HT1080 (cell line): ENCODE results near the gene MLN. TPM values are rescaled to one million over a fixed set of nuclear protein-coding genes. Genes with fewer than 3 reads are reported as not detected.

Experiments used
- DNase-seq: peaks from one replicate; pipeline ENCODE4 v3.0.0-alpha.2; 2015; ENCODE audit warnings: low read depth
- total RNA-seq: library from RNA; depleted of rRNA; stranded (reverse); fragments of >200 nt; shearing (Covaris generic); gene quantifications from 2 replicates; pipeline ENCODE4 v1.2.3, GENCODE V29; 2014

The MLN gene
- total RNA-seq, 1 experiment from 2014 or later = not detected

DNA sequence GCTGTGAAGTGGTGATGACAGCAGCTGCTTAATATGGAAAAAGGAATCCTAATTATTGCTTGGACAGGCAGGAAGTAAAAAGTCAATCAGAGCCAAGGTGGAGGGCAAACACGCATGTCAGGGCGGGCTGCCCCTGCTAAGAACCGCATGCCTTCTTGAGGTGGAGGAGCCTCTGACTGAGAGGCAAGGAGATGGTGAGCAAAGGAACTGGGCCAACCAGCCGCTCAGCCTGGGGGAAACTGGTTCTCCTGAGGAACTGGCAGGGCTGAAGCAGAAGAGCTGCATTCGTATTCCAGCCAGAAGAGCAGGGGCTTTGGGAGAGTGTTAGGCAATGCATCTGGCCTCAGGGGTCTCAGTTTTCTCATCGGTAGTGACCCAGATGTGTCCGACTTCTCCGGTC, 13.1 kb upstream of the MLN start:
- no peak for DNase-seq

DNA sequence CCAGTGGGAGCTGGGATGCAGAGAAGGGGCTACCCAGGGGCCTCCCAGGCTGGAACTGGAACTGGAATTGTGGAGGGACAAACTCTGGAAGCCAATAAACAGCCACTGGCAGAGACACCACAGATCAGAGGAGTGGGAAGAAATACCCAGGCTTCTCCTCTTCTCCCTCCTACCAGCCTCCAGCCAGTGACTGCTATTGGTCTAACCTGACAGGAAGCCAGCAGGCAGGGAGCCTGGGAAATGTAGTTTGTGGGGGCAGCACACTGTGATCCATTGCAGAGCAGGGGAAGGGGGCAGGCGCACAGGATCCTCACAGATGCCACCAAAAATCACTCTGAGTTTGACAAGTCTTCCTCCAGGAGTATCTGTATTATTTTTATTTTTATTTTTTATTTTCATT, 12.1 kb upstream of the MLN start:
- peak; percentile 47 for DNase-seq

DNA sequence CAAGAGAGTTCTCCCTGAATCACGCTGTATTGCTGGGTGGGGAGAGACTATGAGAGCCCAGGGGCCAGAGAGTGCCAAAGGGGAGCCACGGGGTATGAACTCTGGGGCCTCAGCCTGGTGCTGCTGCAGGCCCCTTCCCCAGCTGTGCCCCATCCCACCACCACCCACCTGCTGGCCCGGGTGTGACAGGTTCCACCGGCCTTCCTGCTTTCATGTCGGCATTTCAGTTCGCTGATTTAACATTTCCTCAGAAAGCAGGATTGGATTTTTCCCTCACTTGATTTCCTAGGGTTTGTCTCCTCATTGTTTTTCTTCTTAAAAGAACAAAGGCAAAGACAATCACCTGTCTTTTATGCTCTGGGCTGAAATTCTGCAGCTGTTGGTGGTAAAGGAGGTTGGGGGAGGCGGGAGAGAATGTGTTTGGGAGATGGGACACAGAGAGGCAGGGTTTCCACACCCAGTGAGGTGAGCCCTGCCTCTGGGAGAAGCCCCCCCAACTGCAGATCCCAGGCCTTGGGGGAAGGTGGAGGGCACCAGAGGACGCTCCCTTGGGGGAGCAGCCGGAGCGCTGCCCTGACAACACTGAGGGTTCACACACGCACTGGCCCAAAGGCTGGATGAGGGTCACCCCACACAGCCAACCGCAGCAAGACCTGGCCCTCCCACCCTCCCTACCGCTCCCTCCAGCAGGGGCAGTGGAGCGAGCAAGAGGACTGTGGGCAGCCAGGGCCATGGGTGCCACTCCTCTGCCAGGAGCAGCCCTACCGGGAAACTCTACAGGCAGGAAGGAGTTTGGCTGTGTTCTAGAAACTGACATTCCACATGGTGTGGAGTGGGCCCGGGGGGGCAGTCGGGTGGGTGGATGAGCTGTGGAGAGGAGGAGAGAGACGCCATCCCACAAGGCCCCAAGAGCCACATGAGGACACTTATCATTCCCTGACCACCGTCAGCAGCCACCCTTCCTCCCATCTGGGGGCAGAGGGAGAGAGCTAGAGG, 10.5 kb upstream of the MLN start:
- DNase-seq = no peak

DNA sequence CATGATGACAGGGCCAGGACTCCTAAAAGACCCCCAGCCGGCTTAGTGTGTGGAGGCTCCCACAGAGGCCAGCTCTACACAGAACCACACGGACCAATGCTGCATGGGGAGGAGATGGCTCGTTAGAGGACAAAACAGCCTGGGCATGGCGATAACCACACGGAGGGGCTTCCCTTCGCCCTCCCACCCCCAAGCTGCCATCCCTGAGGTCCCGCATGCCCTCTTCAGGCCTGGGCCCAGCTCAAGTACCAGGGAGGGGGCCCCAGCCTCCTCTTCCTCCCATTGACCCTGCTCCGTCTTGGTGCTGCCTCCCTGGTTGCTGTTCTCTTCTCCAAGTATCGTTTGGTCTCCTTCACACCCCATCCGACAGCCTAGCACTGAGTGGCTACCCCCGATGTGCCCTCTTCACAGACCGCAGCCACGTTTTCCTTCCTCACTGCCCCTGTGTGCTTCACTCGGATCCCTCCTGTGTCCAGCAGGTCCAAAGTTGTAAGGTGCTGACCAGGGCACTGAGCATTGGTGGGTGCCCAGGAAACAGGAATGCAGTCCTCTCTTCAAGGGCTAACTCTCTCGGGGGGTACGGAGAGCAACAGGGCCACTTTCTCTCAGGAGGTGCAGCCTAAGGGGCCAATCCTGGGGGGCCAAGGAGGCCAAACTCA, 9.6 kb upstream of the MLN start:
- DNase-seq = no peak

DNA sequence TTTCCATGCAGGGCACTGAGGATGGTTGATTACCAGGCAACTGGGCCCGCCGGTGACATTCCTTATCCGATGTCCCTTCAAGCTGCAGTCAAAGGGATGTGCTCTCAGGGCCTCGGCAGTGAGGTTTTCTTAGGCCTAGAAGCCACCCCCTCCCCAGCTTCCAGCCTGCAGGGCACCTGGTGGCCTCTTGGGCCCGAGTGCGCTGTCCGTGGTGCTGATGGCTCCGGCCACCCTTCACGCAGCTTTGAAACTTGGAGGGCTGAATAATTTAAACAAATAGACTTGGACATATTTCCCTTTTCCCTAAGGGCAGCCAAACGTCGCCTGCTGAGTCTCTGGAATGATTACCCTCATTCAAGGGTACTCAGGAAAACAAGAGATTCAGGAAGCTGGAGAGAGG, 8.9 kb upstream of the MLN start:
- DNase-seq = peak; percentile 30

- DNase-seq = no peak
These were observed 5.8 kb upstream of the MLN start for GRCh38 chr6:33809594-33809993.

DNA sequence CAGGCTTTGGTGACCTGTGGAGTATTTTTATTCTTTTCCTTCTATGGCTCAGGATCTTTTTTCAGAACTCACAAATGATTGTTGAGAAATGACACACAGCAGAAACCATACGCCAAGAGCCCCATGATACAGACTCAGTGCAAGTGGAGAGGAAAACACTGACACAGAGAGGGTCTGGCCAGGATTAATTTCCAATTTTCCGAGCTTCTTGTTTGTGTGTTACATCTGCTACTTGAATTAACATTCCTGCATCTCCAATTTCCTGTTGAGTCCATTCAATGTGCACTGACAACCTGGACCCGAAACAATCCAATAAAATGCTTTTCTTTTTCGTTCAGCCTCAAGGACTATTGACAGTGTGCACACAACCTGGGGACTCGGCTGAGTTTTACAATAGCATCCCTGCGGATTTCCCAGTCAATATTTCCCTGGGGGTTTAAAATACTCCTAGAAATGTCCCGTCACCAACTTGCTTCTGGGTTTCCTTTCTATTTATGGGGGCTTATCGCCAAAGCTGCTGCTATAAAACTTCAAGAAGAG, 4.9 kb upstream of the MLN start:
- DNase-seq = no peak

DNA sequence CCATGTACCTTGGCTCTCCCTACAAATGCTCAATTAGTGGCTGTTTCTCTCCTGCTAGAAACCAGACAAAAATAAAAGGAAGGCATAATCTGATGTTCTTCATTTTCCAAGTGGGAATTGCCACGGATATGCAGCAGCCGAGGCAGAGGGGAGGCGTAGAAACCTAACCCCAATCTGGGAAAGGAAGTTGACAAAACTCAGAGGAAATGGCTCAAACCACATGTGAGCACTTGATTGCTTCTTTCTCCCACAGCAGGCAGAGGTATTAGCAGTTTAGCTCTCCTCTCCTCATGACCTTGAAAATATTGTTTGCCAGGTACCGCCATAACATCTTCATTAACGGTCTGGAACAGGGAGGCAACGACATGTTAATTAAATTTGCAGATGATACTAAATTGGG, 3.8 kb upstream of the MLN start:
- DNase-seq = peak; percentile 28

DNA sequence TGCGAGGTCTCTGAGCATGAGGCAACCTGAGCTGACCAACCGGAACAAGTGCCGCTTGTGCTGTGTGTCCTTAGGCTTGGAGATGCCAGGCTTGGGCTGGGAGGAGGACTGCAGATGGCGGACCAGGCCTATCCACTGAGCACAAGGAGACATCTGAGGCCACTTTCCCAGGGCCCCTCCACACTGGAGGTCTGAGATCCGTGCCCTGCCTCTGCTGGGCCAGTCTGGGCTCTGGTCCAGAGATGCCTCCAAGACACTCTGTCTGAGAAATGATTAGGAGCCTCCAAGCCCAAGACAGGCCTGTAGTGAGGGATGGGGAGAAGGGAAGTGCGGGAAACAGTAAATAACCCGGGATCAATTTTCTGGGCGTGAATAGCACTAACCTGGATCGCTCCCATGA, 3.0 kb upstream of the MLN start:
- no peak for DNase-seq

DNA sequence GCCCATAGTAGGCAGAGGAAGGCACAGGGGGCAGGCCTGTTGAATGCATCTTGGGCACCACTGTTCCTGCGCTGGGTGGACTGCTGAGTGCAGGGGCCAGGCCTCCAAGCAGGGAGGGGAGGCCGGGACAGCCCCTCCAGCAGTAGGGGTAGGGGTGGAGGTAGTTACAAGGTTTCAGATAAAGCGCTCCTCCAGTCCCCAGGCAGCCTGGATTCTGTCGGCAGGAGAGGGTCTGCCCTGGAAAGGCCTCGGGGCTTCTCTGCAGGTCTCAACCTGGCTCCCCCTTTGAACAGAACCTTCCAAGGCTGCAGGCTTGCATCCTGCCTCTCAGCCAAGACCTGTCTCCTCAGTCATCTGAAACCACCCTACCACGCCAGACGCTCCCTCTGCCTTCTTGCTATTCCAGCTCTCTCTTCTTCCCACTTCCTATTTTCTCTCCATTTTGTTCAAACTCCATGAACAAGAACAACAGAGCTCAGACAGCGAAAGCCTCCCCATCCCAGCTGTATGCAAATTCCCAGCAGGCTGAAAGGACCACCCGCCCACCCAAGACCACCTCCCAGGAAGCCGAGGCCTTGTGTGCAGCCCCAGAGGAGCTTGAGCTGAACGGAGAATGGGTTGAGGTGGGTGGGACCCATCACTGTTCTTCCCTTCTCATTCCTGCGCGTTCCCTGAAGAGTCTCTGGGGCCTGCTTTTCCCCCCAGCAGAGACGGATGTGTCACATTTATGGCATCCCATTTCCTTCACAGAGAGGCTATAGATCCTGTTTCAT, 1.4 kb downstream of the MLN start:
- DNase-seq = no peak

DNA sequence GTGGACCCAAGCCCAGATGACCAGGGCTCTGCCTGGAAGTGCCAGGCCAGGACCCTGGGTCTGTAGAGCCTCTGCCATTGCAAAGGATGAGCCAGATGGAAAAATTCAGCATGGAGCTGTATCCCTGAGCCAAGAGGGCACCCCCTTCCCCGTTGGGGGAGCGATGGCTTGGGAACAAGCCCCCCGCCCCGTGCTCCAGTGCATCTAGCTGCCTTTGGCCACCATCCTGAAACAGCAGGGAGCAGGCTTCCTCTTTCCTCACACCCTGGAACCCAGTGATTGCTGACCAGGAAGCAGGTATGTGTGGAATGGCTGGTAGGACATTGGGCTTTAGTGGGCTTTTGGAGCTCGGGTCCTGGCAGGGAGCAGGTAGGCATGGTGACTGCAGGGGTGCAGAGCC, 2.2 kb downstream of the MLN start:
- DNase-seq = no peak

- DNase-seq = no peak
These were observed 3.4 kb downstream of the MLN start for GRCh38 chr6:33800248-33800969.

- DNase-seq = no peak
These were observed 4.2 kb downstream of the MLN start for GRCh38 chr6:33799454-33800113.

GRCh38 chr6:33798343-33798848, 5.4 kb downstream of the MLN start:
- no peak for DNase-seq

GRCh38 chr6:33797626-33798342, 6.0 kb downstream of the MLN start:
- no peak for DNase-seq

GRCh38 chr6:33794910-33795623, 8.7 kb downstream of the MLN start:
- no peak for DNase-seq

- no peak for DNase-seq
These were observed 10.8 kb downstream of the MLN start for GRCh38 chr6:33792981-33793380.

DNA sequence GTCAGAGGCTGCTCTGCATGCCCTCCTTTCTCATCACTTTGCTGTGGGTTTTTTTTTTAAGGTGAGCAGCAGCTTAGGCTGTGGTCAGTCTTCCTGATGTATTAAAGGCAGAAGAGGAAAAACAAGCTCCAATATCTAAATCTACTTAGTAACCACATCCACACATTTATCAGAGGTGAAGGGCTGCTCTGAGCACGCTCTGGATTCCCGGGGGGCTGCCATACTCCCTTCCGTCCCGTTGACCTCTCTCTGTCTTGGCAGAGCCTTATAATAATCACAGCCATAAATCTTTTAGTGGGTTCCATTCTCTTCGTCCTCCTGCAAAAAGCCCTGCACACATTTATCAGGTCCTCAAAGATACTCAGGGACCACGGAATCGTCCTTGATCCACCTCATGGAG, 12.2 kb downstream of the MLN start:
- no peak for DNase-seq

DNA sequence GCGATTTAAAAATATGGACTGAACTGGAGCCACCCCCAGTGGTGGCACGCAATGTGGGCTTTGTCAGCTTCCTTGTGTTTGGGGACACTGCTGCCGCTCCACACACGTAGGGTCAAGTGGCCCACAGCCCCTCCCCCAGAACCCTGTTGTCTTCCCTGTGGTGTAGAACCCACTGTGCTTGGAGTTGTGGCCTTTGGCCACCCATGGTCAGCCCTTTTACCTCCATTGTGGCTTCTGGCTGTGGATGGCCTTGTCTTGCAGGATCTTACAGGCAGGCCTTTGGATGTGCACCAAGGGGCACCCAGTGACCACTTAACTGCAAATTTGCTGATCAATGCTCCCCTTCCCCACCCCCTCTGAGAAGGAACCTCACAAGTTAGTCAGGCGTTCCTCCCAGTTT, 12.9 kb downstream of the MLN start:
- DNase-seq = no peak
